BJ (cell line): Measurements from ENCODE around the gene F12. TPM values are rescaled to one million over a fixed set of nuclear protein-coding genes. Genes with fewer than 3 reads are reported as not detected.

Experiments
- CTCF ChIA-PET: fragments of 350-600 bp; formaldehyde crosslinking; extraction: SDS; loops from one replicate; lab custom pipeline; 2021; ENCODE audit warnings: antibody characterized with exemption, inconsistent platforms; lab: Yijun Ruan, JAX
- POLR2A ChIA-PET: fragments of 300-600 bp; sonication (Branson Sonifier 250); formaldehyde crosslinking; extraction: SDS; loops from one replicate; lab custom pipeline; 2021; ENCODE audit warnings: antibody characterized with exemption; lab: Charles Lee
- DNase-seq: peaks from one replicate; pipeline ENCODE4 v3.0.0-alpha.2; 2011; ENCODE audit warnings: low read depth
- H3K27me3 ChIP-seq: 2 replicates; pipeline ENCODE4 v1.6.0; 2011; ENCODE audit warnings: low read length; ENCODE audit not compliant: control insufficient read depth, insufficient read depth
- H3K36me3 ChIP-seq: 2 replicates; pipeline ENCODE4 v1.5.1; 2011; ENCODE audit warnings: low read length; ENCODE audit not compliant: control insufficient read depth, insufficient read depth
- H3K4me3 ChIP-seq: 2 replicates; pipeline ENCODE4 v1.5.1; 2011; ENCODE audit warnings: low read depth, mild to moderate bottlenecking, control low read depth, low read length
- CTCF ChIP-seq: IDR thresholded peaks from 2 replicates; pipeline ENCODE4 v1.5.1; 2011; ENCODE audit warnings: low read depth, mild to moderate bottlenecking, control low read depth, inconsistent platforms, low read length, moderate library complexity; ENCODE audit not compliant: insufficient read depth
- polyA plus RNA-seq: library from polyadenylated mRNA; depleted of rRNA; stranded (reverse); fragments of >200 nt; gene quantifications from 2 replicates; pipeline ENCODE4 v1.2.3, GENCODE V29; 2011

The F12 gene
- polyA plus RNA-seq, 1 experiment = 0.69 TPM

- peaks cover 31% of the 10 kb centered on the region for H3K36me3 ChIP-seq
- no peak overlapping the region for H3K4me3 ChIP-seq
- POLR2A ChIA-PET = no interaction called here
- H3K27me3 ChIP-seq = no peaks in the 10 kb centered on the region
- DNase-seq = no peak
- no peak for TF ChIP-seq CTCF
- CTCF ChIA-PET = no interaction called here
These were observed 21.6 kb upstream of the F12 start for GRCh38 chr5:177430972-177431316.

GRCh38 chr5:177430140-177430951 is 21.0 kb upstream of the F12 start:
- Histone ChIP-seq H3K36me3 (peaks cover 30% of the 10 kb centered on the region), H3K27me3 (no peaks in the 10 kb centered on the region), H3K4me3 (no peak overlapping the region)
- no peak for TF ChIP-seq CTCF
- CTCF ChIA-PET = no interaction called here
- POLR2A ChIA-PET = no interaction called here
- no peak for DNase-seq

GRCh38 chr5:177429248-177430040 is 20.1 kb upstream of the F12 start:
- no peak overlapping the region for H3K4me3 ChIP-seq
- H3K27me3 ChIP-seq = no peaks in the 10 kb centered on the region
- ChIA-PET CTCF (interaction anchor here (1.2 to 6.2 kb wide), 2 partner anchors 26 kb away, joined by 4 to 48 read pairs; no protein-coding TSS in a partner anchor), POLR2A (no interaction called here)
- no peak for DNase-seq
- TF ChIP-seq CTCF = no peak
- H3K36me3 ChIP-seq = peaks cover 26% of the 10 kb centered on the region

GRCh38 chr5:177428574-177429217 is 19.3 kb upstream of the F12 start:
- Histone ChIP-seq H3K36me3 (peaks cover 22% of the 10 kb centered on the region), H3K27me3 (no peaks in the 10 kb centered on the region), H3K4me3 (no peak overlapping the region)
- POLR2A ChIA-PET = no interaction called here
- no peak for TF ChIP-seq CTCF
- DNase-seq = no peak
- CTCF ChIA-PET = interaction anchor here (1.2 to 6.2 kb wide), 4 partner anchors 25 to 38 kb away, joined by 4 to 48 read pairs (median 4); no protein-coding TSS in a partner anchor
